Heart left ventricle (tissue), 13 donors: ENCODE measurements around the gene RAF1.

Source experiments
- POLR2A ChIP-seq, 2 donors: fragments of 450-650 bp; IDR thresholded peaks; one replicate each; pipeline ENCODE4 v1.6.1; 2017; ENCODE audit warnings: antibody characterized with exemption in 2 of 2, mild to moderate bottlenecking in 2 of 2, moderate library complexity in 2 of 2
- TF ChIP-seq, protein P1 (sequence below), 12 donors: fragments of 200-600 bp; sonication (generic) in 4 of 12; IDR thresholded peaks; one replicate each; pipeline versions ENCODE4 v1.5.0 to v1.8.0; 2018 to 2022; ENCODE audit warnings: antibody characterized with exemption in 12 of 12, mild to moderate bottlenecking in 5 of 12
- donor health status: ischemic (EF 13 %, LVEDD 7.1; RV severe dilation, severe dysfunction).
- donor health status: DM: no; HTN: yes; CAD: no.
- donor health status: DM: no; HTN: no; CAD: no.
- donor health status: ischemic (EF 25% LVEDD 6.9; RV normal size, moderate dysfunction).
- donor health status: ischemic (EF 25% LVEDD 5.7; RV mildly dilated, moderate dysfunction).
- donor health status: ischemic (EF 35%, LVEDD 5.7; RV mildly dilated, moderate dysfunction).
- donor health status: nonischemic (EF 11% LVEDD 7.7; RV severe dilation, severe dysfunction).
- donor health status: DM: yes; HTN: yes; CAD: no.
- donor health status: PGD.
- donor health status: ischemic (EF 29% LVEDD 5.4; RV normal size, mild dysfunction).
- donor health status: nonischemic (EF 23%, LVEDD 6.1; RV moderate dilation, normal function).

GRCh38 chr3:12583280-12583679, 80.6 kb downstream of the RAF1 start:
- TF ChIP-seq, protein P1, sequence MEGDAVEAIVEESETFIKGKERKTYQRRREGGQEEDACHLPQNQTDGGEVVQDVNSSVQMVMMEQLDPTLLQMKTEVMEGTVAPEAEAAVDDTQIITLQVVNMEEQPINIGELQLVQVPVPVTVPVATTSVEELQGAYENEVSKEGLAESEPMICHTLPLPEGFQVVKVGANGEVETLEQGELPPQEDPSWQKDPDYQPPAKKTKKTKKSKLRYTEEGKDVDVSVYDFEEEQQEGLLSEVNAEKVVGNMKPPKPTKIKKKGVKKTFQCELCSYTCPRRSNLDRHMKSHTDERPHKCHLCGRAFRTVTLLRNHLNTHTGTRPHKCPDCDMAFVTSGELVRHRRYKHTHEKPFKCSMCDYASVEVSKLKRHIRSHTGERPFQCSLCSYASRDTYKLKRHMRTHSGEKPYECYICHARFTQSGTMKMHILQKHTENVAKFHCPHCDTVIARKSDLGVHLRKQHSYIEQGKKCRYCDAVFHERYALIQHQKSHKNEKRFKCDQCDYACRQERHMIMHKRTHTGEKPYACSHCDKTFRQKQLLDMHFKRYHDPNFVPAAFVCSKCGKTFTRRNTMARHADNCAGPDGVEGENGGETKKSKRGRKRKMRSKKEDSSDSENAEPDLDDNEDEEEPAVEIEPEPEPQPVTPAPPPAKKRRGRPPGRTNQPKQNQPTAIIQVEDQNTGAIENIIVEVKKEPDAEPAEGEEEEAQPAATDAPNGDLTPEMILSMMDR (IDR thresholded peaks at IDR 0.05) = no peak
- no peak for TF ChIP-seq POLR2A (IDR thresholded peaks at IDR 0.05)
